Stimulated activated CD4-positive, alpha-beta T cell treated with anti-CD3 and anti-CD28 coated beads, Interleukin-12 subunit alpha, Interleukin-12 subunit beta, amount 100 ng/mL, for 24 hours (primary cell): ENCODE measurements around the gene CAMK1D.
"Not testable (repeated sequence)": the region's sequence is repeated elsewhere in the genome, so short reads cannot be mapped to it uniquely, and the experiment has no call there.

ENCODE experiments used
- DNase-seq, 2 experiments: peaks; one replicate each; pipeline ENCODE4 v3.0.0-alpha.2; 2020; ENCODE audit warnings: low read depth in 2 of 2

The CAMK1D gene

GRCh38 chr10:12723220-12723619, 373.9 kb downstream of the CAMK1D start:
- DNase-seq: no peak

DNA sequence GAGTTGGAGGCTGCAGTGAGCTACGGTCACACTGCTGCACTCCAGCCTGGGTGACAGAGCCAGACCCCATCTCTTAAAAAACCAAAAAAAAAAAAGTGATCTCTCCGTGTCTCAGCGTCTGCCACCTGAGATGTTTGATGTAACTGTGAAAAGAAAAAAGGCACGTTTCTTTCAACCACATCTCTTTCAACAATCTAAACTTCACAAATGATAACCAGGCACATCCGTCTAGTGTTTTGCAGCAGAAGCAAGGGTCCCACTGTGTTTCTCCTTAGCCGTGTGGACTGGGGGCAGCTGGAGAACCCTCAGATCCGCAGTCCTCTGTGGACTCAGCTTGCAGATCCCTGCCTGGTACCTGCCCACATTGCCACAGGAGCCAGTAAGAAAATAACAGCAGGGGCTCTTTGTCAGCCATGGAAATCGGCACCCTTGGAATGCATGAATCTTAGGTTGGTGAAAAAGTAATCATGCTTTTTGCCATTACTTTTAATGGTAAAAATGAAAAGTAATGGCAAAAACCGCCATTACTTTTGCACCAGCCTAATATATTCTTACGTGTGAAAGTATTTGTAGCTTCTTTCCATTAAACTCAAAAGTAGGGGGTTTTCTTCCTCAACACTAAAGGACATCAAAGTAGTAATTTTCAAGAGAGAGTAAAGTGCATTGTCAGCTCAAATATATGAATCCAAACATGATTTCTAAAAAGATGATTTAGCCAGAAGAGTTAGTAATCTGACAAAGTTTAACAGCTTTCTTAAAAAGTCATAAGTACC, 375.6 kb downstream of the CAMK1D start:
- DNase-seq: no peak

DNA sequence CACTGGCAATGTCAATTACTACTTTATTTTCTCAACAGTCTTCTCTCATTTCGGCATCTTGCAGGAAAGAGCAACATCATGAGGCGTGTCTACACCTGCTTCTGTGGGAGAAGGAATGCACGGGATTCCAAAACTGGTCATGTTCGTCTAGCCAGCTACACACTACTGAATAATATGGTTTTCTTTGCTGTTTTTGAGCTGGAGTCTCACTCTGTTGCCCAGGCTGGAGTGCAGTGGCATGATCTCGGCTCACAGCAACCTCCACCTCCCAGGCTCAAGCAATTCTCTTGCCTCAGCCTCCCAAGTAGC, 376.2 kb downstream of the CAMK1D start:
- not testable (repeated sequence) for DNase-seq

DNA sequence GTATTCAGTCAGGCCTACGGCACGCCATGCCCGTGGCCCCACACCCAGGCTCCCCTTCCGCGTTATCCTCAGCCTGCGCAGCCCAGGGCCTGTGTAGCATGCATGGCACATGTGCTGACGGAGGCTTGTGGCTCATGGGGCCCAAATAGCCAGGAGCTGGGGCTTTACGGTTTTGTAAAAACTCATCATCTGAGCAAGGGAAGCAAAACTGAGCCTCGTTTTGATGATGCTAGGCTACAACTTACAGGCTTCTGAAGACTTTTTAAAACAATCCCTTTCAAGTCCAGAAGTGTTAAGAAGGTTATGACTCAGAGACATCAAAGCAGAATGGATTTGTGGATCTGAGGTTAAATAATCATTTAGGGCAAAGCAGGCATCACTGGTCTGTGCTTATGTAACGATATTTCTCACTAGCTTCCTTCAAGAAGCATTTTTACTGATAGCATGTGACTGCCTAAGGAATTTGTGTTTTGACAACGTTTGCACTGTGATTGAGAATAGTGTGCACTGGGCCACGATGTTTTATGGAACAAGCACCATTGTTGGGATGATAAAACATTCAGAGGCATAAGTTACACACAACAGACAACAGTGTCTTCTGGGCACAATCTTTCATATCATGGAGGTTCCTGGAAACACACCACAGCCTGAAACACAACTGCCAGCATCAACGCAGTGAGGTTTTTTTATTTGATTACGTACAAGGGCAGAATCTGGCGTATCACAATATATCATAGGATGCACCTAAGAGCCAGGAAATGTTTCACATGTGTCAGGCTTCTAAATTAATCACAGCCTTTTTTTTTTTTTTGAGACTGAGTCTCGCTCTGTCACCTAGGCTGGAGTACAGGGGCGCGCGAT, 377.9 kb downstream of the CAMK1D start:
- no peak for DNase-seq

GRCh38 chr10:12727832-12728215, 378.5 kb downstream of the CAMK1D start:
- DNase-seq: no peak

DNA sequence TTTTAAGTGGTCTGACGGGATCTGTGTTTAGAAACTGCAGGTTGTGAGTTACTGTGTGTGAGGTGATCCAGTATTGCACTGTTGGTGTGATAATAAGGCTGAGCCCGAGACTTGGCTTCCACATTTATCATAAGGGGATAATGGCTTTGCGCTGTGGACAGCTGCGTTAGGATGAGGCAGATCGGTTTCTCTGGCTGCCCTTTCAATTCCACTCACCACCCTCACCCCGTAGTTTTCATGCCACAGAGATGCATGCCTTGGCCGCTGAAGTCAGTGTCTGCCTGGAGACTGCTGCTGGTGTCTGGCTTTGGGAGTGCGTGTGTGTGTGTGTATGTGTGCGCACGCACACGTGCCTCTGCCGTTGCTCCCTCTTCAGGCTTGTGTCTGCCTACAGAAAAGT, 379.1 kb downstream of the CAMK1D start:
- no peak for DNase-seq

- DNase-seq: no peak
These were observed 380.5 kb downstream of the CAMK1D start for GRCh38 chr10:12729885-12730284.

GRCh38 chr10:12730809-12731519, 381.6 kb downstream of the CAMK1D start:
- no peak for DNase-seq

GRCh38 chr10:12733271-12733670, 383.9 kb downstream of the CAMK1D start:
- no peak for DNase-seq

- no peak for DNase-seq
These were observed 386.6 kb downstream of the CAMK1D start for GRCh38 chr10:12735843-12736462.

- DNase-seq: no peak
These were observed 391.5 kb downstream of the CAMK1D start for GRCh38 chr10:12740813-12741212.

DNA sequence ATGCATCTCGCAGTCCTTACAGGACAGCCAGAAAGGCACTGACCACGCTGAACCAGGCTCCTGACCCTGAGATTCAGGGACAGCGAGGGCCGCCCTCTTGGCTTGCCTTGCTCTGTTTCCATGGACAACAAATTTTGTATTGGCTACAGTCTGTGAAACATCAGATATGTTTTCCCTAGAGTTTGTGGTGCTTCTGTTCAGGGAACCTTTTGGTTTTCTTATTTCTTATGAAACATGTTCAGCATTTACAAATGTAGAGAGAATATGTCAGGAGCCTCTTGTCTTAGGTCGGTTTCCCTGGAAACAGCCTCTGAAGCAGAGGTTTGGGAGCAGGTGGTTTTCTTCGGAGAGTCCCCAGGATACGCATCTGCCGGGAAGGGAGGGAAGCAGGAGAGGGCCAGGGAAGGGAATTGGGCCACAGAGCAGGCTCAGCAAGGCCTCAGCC, 392.0 kb downstream of the CAMK1D start:
- DNase-seq: no peak

DNA sequence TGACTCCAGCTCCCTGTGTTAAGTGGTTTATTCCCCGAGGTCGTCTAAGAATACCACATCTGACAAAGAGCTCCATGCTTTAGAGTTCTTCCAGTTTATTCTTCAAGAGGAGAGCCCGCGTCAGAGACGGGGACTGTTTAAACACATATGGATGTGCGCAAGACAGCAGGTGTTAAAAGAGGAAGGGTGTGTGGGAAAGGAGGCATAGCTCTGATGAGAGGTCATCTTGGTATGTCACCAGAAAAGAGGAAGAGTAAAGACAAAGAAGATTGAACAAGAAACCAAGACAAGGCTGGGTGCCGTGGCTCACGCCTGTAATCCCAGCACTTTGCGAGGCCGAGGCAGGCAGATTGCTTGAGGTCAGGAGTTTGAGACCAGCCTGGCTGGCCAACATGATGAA, 393.4 kb downstream of the CAMK1D start:
- no peak for DNase-seq

DNA sequence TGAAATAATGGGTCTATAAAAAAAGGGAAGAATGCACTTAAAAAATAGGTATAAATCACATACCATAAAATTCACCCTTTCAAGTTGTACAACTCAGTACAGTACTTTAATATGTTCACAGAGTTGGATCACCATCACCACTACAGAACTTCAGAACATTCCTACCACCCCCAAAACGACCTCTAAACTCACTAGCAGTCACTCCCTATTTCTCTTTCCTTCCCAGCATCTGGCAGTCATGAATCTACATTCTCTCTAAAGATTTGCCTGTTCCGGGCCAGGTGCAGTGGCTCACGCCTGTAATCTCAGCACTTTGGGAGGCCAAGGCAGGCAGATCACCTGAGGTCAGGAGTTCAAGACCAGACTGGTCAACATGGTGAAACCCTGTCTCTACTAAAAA, 394.1 kb downstream of the CAMK1D start:
- DNase-seq: not testable (repeated sequence)

DNA sequence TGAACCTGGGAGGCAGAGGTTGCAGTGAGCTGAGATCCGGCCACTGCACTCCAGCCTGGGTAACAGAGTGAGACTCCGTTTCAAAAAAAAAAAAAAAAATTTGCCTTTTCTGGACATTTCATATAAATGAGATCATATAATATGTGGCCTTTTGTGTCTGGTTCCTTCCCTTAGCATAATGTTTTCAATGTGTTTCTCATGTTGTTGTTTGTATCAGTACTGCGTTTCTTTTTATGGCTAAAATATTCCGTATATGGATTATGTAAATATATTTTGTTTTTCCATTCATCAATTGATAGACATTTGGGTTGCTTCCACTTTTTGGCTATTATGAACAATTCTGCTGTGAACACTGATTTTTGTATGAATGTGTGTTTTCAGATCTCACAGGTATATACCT, 394.6 kb downstream of the CAMK1D start:
- DNase-seq: no peak

- DNase-seq: no peak
These were observed 398.8 kb downstream of the CAMK1D start for GRCh38 chr10:12748186-12748585.

- DNase-seq: no peak
These were observed 400.6 kb downstream of the CAMK1D start for GRCh38 chr10:12749760-12750478.

GRCh38 chr10:12750526-12751201, 401.3 kb downstream of the CAMK1D start:
- DNase-seq: no peak

- DNase-seq: no peak
These were observed 405.7 kb downstream of the CAMK1D start for GRCh38 chr10:12755075-12755474.

DNA sequence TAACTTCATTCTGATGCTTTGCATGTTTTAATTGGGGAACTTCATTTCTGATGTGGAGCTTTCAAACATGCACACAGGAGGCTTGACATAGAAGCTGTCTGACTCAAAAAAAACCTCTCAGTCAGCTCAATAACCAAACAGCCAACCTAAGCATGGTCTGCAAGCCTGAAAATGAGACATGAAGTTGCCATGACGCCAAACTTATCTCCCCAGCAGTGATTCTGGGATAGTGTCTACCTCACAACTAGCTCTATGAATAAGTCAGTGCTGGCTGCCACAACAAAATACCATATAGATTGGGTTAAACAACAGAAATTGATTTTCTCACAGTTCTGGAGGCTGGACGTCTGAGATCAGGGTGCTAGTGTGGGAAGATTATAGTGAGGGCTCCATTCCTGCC, 408.0 kb downstream of the CAMK1D start:
- DNase-seq: no peak

GRCh38 chr10:12758271-12758670, 408.9 kb downstream of the CAMK1D start:
- no peak for DNase-seq
